HG03575 (cell line): Measurements from ENCODE around the gene PPM1J.
"Not testable (repeated sequence)": the region's sequence is repeated elsewhere in the genome, so short reads cannot be mapped to it uniquely, and the experiment has no call there.

Source experiments
- ATAC-seq: cut with Tn5 transposase; IDR thresholded peaks from one replicate; pipeline ENCODE4 v1.9.1; 2021; ENCODE audit not compliant: unreplicated experiment, insufficient number of reproducible peaks, low FRiP score; ENCODE audit errors: extremely low read depth

The PPM1J gene, protein sequence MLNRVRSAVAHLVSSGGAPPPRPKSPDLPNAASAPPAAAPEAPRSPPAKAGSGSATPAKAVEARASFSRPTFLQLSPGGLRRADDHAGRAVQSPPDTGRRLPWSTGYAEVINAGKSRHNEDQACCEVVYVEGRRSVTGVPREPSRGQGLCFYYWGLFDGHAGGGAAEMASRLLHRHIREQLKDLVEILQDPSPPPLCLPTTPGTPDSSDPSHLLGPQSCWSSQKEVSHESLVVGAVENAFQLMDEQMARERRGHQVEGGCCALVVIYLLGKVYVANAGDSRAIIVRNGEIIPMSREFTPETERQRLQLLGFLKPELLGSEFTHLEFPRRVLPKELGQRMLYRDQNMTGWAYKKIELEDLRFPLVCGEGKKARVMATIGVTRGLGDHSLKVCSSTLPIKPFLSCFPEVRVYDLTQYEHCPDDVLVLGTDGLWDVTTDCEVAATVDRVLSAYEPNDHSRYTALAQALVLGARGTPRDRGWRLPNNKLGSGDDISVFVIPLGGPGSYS

DNA sequence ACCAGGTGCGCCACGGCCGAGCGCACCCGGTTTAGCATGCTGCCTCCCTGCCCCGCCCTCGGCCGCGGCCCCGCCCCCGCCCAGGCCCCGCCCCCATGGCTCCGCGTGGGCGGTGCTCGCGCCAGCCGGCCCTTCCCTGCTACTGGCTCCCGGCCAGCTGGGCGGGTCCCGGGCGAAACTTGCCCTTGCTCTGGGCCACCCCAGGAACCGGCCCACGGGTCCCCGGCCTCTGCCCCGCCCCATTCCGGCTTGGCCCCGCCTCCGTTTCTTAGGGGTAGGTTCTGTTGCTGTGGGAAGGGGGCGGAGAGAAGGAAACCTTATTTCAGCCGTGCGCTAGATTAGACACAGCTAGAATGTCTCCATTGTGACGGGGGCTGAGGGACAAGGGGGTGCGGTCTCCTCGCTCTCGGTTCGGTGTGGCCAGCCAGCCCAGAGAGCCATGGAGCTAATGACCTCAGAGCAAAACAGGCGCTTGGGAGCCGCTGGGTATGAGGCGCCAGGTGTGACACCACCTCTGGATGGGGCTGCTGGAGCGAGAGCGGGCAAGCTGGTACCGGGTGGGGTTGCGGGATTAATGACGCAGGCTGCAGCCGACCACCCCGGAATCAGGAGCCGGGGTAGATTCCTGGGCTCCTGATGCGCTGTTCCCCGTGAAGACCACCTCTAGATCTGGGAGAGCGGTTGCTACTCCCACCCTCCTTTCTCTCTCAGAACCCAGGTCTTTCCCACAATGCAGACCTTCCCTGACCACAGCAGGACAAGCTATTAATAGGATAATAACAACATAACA, at the start of gene PPM1J:
Gene PPM1J, minus strand, starts transcription at position 69 of the 790 bp plus-strand sequence. Its CDS starts 31 bp downstream, at position 38.
- peak; percentile 43 for ATAC-seq

DNA sequence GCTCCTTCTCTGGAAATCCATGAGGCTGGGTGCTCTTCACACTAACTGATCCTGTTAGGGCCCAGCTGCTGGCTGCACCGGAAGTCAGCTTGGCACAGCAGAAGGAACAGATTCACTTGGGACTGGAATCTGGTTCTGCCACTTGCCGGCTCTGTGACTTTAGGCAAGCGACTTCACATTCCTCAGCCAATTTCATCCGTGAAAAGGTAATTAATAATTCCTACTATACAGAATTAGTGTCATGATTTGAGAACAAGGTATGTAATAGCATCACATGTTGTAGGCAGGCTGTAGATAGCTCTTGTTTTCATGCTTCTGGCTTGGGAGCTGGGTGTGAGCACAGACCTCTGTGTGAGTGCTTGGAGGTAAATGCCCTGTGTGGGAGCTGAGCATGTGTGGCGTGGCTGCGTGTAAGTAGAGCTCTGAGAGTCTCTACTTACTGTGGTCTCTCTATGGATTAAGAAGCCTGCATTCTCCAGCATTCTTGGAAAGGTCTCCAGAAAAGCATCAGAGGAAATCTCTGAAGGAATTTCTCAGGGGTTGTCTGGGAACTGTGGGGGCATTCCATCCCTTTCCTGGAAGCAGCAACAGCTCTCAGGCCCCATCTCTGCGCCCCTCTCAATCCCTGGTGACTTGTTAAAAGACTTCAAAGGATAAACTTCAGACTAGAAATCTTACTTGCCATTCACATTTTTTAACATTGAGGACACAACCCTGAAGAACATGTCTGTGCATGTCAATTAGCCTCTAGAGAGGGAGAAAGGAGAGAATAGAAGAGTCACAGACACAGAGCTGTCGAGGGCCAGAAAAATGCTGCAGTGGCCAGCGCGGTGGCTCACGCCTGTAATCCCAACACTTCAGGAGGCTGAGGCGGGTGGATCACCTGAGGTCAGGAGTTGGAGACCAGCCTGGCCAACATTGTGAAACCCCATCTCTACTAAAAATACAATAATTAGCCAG, 47.7 kb upstream of the PPM1J start:
- no peak for ATAC-seq

DNA sequence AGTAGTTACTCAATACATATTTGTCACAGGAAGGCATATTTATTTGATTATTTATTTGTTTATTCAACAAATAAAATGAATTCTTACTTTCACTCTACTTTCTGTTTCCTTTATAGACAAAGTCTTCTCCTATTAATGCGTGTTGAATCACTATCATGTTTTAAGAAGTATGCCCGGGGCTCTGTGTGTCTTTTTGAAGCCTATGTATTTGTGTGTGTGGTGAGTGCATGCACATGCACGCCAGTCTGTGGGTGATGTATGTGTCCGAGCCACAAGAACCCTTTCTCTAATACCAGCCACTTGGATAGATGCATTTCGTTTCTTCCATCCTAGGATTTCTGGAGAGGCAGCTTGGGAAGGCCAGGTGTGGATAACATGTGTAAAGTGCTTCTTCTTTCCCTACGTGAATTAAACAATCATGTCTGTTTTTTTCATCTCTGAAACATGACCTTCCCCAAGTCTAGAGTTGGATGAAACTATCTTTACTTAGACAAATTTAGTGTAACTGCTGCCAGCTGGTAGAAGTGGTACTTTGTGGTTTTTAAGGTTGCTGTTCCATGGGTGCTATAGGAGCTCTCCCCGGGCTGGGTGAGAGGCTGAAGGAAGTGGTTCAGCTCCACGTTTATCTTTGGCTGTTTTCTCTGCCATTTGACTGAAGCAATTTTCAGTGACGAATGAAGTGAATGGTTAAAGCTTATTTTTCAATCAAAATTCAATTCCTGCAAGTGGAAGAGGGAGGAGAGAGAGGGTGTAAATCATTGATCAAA, 46.8 kb upstream of the PPM1J start:
- ATAC-seq = no peak

DNA sequence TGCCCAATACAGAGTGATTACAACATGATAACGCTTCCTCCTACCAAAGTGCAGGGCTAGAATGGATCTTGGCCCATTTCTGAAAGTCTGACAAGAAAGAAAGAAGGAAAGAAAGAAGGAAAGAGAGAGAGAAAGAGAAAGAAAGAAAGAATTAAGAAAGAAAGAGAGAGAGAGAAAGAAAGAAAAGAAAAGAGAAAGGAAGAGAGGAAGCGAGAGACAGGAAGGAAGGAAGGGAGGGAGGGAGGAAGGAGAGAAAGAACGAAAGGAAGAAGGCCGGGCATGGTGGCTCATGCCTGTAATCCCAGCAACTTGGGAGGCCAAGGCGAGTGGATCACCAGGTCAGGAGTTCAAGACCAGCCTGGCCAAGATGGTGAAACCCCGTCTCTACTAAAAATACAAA, 44.1 kb upstream of the PPM1J start:
- no peak for ATAC-seq

DNA sequence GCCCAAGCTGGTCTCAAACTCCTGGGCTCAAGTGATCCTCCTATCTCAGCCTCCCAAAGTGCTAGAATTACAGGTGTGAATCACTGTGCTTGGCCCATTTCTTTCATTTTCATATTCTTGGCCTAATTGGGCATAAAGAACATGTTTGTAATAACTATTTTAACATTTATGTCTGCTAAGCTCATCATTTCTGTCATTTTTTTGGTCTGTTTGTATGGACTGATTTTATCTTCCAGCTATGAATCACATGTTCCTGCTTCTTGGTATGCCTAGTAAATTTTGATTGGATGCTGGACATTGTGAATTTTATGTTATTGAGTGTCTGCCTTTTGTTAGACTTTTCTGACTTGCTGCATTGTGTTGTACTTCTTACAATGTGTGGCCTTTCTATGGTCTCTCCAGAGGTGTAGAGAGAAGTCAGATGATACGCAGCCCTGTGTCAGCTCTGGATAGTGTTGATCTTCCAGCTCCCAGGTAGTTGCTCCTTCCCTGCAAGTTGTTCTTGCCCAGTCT, 39.0 kb upstream of the PPM1J start:
- no peak for ATAC-seq

DNA sequence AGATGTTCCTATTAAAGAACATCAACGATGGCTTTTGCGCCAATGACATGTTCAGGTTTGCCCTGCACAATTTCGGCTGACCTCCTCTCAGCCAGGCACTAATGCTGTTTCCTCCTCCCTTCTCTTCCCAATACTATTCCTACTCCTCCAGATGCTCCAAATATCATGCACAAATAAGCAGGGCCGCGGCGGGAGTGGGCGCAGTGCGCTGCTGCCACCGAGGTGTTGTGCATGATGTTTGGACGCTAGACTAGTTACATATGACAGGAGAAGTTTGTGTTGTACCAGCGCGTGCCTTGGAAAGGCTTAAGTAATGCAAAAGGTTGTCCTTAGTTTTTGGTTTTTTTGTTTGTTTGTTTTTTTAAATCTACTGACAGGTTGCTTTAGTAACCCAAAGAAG, 33.3 kb upstream of the PPM1J start:
- no peak for ATAC-seq

DNA sequence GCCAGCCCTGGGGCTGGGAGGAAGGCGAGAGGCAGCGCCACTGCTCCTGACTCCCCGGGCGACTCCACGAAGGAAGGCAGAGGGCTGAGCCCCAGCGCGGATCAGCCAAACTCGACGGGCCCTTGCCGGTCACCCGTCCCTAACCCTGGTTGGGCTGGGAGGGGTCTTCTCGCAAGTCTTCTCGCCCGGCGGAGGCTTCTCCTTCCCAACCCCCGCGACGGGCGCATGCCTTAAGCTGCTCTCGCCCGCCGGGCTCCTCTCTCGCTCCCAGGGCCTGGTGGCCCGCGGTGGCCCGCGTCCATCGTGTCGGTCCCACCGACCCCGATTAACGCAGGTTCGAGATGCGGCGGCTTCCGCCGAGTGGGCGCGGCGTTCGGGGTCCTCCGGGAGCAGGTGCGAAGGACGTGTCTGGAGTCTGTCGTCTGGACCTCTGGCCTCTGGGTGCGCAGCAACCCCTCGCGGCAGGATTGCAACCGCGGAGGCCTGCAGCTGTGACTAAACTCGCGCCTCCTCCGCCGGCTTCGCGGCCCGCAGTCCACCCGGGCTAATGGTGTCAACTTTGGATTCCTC, 29.0 kb upstream of the PPM1J start:
- no peak for ATAC-seq

DNA sequence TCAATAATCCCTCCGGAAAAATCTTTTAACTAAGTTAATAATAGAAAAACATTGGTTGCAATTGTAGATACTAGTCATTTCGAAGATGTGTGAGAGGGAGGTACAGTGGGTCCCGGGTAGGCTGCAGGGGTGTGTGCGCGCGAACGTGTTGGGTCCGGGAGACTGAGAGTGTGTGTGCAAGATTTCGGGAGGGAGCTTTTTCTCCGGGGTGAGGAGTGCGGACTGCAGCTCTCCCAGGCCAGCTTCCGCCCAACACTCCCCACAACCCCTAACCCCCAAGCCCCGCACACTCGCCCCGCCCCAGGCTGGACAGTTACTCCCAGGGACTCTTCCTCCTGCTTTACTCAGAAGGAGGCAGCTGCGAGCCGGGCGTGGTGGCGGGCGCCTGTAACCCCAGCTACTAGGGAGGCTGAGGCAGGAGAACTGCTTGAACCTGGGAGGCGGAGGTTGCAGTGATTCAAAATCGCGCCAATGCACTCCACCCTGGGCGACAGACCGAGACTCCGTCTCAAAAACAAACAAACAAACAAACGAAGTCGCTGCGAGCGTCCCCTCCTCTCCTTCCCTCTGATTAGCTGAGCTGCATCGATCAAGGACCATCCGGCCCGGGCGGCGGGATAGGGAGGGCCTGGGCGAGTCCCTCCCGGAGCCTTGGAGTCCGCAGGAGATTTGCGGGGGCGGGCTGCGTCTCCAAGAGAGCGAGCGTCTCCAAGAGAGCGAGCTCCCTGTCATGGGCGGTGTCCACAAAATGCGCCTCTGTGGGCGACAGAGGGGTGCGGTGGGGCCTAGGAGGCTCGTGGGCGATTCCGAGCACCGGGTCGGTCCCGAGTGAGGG, 28.3 kb upstream of the PPM1J start:
- no peak for ATAC-seq

DNA sequence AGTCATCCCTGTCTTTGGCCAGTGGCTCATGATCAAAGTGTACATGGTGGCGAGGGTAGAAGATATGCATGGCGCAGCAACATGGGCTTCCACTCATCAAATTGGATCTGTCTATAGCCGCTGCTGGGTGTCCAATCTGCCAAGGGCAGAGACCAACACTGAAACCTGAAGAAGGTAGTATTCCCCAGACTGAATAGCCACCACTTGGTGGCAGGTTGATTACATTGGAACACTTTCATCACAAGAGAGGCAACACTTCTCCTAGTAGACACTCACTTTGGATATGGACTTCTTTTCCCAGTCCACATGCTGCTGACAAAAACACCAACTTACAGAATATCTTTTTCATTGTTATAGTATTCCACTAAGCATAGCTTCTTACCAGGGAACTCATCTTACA, 22.4 kb upstream of the PPM1J start:
- no peak for ATAC-seq

DNA sequence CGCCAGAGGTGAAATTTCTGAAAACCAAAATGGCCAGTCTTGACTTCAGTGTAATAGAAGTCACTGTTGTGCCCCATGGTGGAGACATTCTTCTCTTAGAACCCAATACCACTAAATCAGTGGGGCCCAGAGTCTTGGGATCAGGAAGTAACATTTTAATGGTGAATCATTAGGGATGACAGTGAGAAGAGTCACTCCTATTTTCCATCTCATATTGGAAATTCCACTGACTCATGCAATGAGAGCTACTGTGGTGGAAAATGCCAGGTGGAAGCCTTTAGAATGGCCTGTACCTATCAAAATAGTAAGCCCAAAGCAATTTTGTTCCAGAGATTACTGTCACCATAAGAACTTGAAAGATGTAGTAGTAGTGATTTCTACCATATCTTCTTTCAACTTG, 20.6 kb upstream of the PPM1J start:
- ATAC-seq = no peak

DNA sequence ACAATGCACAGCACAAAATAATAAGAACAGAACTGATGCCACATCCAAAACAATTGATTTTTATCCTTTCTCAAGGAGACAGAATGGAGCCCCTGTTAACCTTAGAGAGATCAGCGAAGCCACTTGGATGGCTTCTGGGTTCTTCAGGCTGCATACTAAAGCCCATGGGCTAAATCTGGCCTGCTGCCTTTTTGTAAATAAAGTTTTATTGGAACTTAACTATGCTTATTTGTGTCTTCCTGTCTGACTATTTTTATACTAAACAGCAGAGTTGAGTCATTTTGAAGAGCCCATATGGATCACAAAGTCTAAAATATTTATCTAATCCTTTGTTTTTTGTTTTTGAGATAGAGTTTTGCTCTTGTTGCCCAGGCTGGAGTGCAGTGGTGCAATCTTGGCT, 16.3 kb upstream of the PPM1J start:
- ATAC-seq = no peak

DNA sequence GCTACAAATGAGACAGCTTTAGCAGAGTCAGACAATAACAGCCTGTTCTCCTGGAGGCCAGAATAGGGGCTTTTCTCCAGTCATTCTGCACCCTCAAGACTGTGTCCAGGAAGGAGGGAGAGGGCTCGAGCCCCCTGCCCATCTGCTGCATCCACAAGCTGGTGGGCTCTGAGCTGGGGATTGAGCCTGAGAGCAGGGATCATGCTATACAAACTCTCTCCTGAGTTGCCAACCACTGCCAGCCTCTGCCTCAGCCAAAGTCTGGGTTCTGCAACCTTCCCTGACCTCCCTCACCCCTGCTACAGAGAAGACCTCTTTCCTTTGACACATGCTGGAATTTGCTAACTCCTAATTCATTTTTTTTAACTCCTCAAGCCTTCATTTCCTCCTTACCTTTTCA, 14.8 kb upstream of the PPM1J start:
- no peak for ATAC-seq

DNA sequence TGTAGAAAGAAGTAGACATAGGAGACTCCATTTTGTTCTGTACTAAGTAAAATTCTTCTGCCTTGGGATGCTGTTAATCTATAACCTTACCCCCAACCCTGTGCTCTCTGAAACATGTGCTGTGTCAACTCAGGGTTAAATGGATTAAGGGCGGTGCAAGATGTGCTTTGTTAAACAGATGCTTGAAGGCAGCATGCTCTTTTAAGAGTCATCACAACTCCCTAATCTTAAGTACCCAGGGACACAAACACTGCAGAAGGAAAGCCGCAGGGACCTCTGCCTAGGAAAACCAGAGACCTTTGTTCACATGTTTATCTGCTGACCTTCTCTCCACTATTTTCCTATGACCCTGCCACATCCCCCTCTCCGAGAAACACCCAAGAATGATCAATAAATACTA, 13.9 kb upstream of the PPM1J start:
- not testable (repeated sequence) for ATAC-seq

DNA sequence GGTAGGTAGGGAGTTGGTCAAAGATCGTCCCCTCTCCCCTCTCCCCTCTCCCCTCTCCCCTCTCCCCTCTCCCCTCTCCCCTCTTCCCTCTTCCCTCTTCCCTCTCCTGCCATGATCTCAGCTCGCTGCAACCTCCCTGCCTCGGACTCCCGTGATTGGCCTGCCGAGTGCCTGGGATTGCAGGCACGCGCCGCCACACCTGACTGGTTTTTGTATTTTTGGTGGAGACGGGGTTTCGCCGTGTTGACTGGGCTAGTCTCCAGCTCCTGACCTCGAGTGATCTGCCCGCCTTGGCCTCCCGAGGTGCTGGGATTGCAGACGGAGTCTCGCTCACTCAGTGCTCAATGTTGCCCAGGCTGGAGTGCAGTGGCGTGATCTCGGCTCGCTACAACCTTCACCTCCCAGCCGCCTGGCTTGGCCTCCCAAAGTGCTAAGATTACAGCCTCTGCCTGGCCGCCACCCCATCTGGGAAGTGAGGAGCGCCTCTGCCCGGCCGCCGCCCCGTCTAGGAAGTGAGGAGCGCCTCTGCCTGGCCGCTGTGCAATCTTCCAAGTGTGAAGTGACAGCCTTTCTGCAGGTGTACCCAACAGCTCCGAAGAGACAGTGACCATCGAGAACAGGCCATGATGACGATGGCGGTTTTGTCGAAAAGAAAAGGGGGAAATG, 13.3 kb upstream of the PPM1J start:
- not testable (repeated sequence) for ATAC-seq

DNA sequence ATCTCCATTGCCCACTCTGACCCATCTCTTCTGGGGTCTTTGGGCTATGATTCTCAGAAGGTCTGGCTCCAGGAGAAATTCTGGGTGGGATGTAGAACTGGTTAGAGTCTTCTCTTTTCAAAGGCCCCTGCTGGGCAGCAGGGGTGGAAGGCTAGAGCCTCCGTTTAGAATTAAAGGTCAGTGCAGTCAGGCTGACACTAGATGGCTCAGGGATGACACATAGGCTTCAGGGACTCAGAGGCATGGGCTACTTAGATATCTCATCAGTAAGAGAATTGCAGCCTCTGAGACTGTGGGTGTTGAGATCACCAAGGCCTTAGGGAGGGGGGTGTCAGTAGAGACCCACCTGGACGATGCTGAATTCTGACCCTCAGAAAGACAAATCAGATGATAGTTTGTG, 12.6 kb upstream of the PPM1J start:
- ATAC-seq = no peak

DNA sequence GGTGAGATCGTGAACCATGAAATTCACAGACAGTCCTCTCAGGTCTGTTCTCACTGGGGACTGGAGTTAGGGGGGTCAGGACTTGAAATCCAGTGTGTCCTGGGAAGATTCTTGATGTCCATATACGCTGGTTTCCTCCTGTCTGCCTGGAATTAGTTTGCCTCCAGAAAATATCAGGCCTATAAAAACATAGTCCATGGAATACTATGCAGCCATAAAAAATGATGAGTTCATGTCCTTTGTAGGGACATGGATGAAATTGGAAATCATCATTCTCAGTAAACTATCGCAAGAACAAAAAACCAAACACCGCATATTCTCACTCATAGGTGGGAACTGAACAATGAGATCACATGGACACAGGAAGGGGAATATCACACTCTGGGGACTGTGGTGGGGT, 9.1 kb upstream of the PPM1J start:
- not testable (repeated sequence) for ATAC-seq

DNA sequence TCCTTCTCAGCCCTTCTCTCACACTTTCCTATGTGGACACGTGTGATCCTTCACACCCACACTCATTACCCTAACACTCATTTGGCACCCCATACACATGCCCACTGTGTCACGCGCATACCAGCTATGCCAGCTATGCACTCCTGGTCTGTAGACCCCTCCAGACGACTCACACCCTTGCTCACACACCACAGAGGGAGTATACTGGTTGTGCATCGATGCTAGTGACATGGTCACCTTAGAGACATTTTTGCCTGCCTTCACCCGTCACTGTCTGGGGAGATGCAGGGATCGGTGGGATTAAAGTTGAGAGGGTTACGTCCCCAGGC, 8.3 kb upstream of the PPM1J start:
- no peak for ATAC-seq
